Skeletal muscle satellite cell (primary cell): Measurements from ENCODE around the gene ATP11A.
"Not testable (repeated sequence)": the region's sequence is repeated elsewhere in the genome, so short reads cannot be mapped to it uniquely, and the experiment has no call there.

Experiments
- H3K27me3 ChIP-seq: 2 replicates; pipeline ENCODE4 v1.7.0; 2013; ENCODE audit warnings: low read length; ENCODE audit not compliant: control insufficient read depth, insufficient read depth
- H3K36me3 ChIP-seq: 2 replicates; pipeline ENCODE4 v1.7.0; 2013; ENCODE audit warnings: mild to moderate bottlenecking, control low read depth, low read length; ENCODE audit not compliant: insufficient read depth
- H3K4me1 ChIP-seq: 2 replicates; pipeline ENCODE4 v1.7.0; 2013; ENCODE audit warnings: low read length; ENCODE audit not compliant: control insufficient read depth, insufficient read depth
- H3K4me2 ChIP-seq: 2 replicates; pipeline ENCODE4 v1.7.0; 2013; ENCODE audit warnings: mild to moderate bottlenecking, low read length
- H3K4me3 ChIP-seq: 2 replicates; pipeline ENCODE4 v1.7.0; 2013; ENCODE audit warnings: low read length
- H3K9ac ChIP-seq: 2 replicates; pipeline ENCODE4 v1.7.0; 2013; ENCODE audit warnings: mild to moderate bottlenecking, low read depth, low read length, moderate library complexity
- H3K9me3 ChIP-seq: replicated peaks from 2 replicates; pipeline ENCODE4 v1.7.0; 2013; ENCODE audit warnings: mild to moderate bottlenecking, control low read depth, low read length

ATP11A gene

DNA sequence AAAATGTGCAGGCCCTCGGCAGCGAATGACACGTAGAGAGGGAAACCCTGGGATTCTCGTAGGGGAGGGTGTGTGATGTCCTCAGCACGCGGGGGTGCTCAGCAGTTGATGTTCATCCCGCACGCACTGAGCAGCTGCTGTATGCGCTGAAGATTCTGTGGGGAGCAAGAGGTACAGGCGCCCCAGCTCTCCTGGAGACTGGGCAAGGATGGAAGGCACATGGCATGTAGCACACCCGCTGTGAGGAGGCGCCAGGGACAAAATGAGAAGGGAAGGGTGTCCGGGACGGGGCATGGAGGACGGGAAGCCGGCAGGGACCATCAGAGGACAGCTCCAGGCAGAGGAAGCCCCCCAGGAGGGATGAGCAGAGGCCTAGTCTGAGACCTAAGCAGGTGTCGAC, 15.4 kb downstream of the ATP11A start:
- H3K9me3 ChIP-seq: no peaks in the 10 kb centered on the region
- H3K4me3 ChIP-seq: no peak overlapping the region
- no peaks in the 10 kb centered on the region for H3K27me3 ChIP-seq
- H3K4me1 ChIP-seq: no peaks in the 10 kb centered on the region
- no peaks in the 10 kb centered on the region for H3K36me3 ChIP-seq
- H3K9ac ChIP-seq: no peak overlapping the region
- H3K4me2 ChIP-seq: no peak overlapping the region

DNA sequence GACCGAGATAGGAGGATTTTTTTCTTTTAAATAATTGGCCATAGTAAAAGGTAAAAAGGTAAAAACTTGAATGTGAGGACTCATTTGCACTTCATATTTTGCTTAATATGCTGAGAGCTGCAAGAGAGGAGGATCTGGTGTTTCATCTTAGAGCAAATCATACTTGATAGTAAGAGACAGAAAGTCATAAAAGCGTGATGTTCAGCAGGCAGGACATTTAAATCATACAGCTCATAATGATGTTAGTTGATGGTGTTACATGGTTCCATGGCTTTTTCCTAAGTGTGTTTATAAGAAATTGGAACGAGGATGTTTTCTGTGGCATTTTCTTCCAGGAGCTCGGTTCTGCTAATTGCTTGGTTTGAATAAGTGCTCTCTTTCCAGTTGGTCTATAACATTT, 16.3 kb downstream of the ATP11A start:
- no peaks in the 10 kb centered on the region for H3K9me3 ChIP-seq
- no peak overlapping the region for H3K4me2 ChIP-seq
- H3K9ac ChIP-seq: no peak overlapping the region
- peaks cover 2% of the 10 kb centered on the region for H3K4me1 ChIP-seq
- H3K27me3 ChIP-seq: no peaks in the 10 kb centered on the region
- H3K36me3 ChIP-seq: no peaks in the 10 kb centered on the region
- H3K4me3 ChIP-seq: no peak overlapping the region

DNA sequence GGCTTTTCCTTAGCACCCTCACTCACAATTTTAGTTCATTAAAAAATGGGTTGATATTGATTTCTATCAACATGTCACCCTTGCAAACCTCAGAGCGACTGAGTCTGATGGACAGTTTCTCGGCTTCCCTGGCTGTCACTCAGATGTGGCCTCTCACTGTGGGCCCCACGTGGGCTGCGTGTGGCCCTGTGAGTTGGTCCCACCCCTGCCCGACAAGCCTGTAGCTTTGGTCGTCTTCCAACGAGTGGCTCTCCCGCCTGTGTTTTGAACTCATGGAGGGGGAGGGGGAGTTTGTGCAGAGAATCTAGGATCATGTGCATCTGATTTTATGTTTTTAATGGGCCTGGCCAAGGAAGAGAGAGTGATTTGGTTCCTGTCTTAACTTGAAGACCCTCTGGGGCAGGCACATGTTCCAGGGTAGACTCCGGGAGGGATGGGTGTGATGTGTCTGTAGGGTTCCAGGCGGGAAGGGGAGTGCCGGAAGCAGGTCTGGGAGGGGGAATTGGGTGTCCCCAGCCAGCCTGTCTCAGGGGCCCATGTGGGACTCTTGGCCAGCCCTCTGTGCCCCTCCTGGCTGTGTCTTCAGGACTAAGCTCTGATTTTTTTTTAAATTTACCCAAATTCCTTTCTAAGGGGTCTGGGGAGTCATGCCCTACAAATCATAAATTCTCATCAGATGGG, 18.9 kb downstream of the ATP11A start:
- H3K4me2 ChIP-seq: no peak overlapping the region
- no peaks in the 10 kb centered on the region for H3K27me3 ChIP-seq
- H3K4me1 ChIP-seq: peaks cover 17% of the 10 kb centered on the region
- H3K9ac ChIP-seq: no peak overlapping the region
- no peaks in the 10 kb centered on the region for H3K36me3 ChIP-seq
- H3K4me3 ChIP-seq: no peak overlapping the region
- no peaks in the 10 kb centered on the region for H3K9me3 ChIP-seq

DNA sequence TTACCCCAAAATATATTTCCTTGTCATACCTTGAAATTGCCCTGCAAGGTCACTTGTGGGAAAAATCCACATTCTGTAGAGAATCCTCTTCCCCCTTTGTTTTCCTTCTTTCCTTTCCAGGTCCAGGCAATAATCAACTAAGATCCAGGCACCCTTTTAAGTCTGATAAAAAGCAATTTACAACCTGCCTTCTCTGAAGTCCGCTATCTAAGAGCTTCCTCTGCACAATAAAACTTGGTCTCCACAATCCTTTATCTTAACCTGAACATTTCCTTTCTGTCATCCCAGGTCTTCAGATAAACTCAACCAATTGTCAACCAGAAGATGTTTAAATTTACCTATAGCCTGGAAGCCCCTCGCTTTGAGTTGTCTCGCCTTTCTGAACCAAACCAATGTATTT, 19.5 kb downstream of the ATP11A start:
- H3K4me3 ChIP-seq, H3K9me3 ChIP-seq, H3K9ac ChIP-seq, H3K27me3 ChIP-seq, H3K4me2 ChIP-seq, H3K36me3 ChIP-seq: not testable (repeated sequence)
- peaks cover 17% of the 10 kb centered on the region for H3K4me1 ChIP-seq

DNA sequence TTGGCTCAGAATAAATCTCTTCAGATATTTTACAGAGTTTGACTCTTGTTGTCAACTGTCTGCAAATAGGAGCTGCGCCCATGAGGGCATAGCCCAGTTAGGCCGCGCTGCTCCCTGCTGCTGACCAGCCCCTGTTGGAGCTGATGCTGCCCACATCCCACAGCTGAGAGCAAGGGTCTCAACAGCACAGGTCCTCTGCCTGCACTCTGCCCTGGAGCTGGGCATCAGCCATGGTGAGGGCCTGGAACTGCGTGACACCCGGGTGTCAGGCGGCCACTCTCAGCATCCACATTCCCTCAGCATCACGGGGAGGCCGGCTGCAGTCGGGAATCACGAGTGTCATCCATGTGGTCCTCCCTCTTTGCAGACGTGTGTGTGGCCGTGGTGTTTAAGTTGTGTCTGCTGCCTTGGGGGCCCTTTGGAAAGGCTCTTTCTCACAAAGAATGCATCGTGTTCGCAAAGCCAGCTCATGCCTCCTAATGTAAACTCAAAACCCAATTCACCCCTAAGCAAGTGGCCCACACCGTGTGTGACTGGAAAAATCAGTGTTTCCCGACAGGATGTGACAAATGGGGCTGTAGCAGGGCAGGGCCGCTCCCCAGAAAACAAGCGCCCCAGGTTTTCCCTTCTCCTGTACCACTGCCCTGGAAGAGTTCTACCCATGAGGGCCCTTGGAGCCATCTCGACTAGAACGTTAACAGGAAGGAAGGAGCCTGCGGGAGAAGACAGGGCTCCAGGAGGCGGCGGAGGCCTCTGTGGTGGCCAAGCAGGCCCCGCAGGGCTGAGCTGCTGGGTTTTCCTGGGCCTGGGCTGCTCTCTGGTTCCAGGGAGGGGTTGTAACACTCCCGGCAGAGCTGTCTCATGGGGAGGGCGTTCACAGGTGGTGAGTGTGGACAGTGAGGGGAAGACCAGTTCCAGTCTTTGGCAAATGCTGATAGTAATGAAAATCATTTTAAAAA, 20.3 kb downstream of the ATP11A start:
- peaks cover 17% of the 10 kb centered on the region for H3K4me1 ChIP-seq
- H3K4me3 ChIP-seq: no peak overlapping the region
- H3K9me3 ChIP-seq: no peaks in the 10 kb centered on the region
- no peaks in the 10 kb centered on the region for H3K36me3 ChIP-seq
- no peaks in the 10 kb centered on the region for H3K27me3 ChIP-seq
- no peak overlapping the region for H3K4me2 ChIP-seq
- H3K9ac ChIP-seq: no peak overlapping the region

DNA sequence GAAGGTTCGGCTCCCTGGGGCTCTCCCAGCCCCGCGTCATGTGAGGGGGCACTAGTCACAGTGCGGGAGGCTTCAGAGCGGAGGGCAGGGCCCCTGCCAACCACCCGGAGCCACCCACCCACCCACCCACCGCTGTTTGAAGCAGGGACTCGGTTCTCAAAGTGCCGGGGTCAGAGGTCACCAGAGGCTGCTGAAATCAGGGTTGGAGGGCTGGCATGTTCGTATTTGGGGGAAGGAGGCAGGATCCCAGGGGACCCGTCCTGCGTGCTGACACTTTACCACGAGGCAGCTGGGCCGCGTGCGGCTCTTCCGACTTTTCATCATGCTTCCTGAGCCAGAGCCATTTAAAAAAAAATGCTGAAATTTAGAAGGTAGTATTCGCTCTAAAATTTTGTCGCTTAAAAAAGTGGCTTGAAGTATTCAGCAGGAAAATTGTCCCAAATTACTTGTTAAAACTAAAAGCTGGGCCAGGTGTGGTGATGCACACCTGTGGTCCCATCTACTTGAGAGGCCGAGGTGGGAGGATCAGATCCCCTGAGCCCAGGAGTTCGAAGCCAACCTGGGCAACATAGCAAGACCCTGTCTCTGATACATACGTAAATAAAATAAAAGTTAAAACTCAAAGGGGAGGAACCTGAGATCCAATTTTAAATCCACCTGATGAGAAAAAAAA, 21.2 kb downstream of the ATP11A start:
- Histone ChIP-seq H3K4me2 (peak overlapping the region; percentile 92), H3K27me3 (no peaks in the 10 kb centered on the region), H3K36me3 (no peaks in the 10 kb centered on the region), H3K4me1 (peaks cover 17% of the 10 kb centered on the region), H3K4me3 (peak overlapping the region; percentile 63), H3K9me3 (no peaks in the 10 kb centered on the region), H3K9ac (peak overlapping the region; percentile 66)

DNA sequence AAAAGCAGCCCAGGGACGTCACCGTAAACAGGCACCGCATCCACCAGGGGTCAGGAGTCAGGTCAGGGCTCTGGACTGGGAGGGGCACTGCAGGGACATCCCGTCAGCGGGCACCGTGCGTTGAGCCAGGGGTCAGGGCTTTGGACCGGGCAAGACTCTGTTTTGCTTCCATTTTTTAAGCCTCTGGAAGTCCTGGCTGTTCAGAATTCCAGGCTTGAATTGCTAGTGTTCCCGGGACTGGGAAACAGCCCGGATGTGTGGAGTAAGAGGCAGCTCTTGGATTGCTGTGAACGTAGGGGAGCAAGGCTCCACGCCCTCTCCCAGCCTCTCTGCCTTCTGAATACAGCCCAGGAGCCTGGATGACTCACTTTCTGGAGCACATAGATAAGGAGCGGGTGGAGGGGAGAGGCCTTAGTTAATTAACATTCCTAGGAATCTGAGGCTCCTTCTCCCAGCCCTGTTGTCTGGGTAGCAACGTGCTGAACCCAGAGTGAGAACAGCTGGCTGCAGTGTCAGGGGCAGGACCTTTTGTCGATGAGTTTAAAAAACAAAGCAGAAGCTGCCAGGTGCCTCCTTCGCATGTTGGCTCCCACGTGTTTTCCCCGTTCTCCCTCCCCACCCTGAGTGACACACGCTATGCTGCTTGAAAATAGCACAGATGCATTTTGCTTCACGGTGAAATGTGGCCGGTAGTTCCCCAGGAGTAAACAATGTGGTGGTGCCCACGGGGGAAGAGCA, 21.9 kb downstream of the ATP11A start:
- no peaks in the 10 kb centered on the region for H3K27me3 ChIP-seq
- H3K9me3 ChIP-seq: no peaks in the 10 kb centered on the region
- peak overlapping the region; percentile 63 for H3K4me3 ChIP-seq
- H3K9ac ChIP-seq: peak overlapping the region; percentile 66
- peaks cover 17% of the 10 kb centered on the region for H3K4me1 ChIP-seq
- H3K36me3 ChIP-seq: no peaks in the 10 kb centered on the region
- H3K4me2 ChIP-seq: peak overlapping the region; percentile 92

DNA sequence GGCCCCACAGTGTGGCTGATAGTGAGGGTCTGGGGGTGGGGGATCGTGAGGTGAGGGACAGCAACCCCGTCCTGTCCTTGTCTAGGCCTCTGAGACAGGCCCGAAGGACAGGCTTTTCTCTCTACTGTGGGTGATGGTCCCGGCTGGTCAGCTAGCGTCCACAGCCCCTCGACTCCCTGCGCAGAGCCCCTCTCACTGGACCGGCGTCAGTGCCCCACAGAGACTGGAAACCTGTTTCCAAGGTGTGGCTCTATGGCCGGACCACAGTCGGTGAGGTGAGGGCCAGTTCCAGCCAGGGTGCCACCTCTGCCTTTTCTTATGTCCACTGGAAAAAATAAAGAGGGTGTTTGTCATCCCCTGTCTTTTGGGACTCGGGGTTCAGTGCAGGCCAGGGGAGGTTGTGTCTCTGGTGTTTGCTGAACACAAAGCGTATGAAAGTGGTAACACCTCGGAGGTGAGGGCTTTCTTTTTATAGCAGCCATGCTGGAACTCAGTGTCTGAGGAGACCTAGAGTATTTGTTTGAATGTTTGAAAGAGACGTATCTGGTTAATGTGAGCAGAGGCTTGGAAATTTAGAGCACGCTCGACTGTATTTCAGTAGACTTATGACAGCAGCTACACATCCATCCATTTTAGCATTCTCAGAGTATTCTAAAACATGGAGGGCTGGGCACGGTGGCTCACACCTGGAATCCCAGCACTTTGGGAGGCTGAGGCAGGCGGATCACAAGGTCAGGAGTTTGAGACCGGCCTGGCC, 22.8 kb downstream of the ATP11A start:
- peak overlapping the region; percentile 33 for H3K9ac ChIP-seq

DNA sequence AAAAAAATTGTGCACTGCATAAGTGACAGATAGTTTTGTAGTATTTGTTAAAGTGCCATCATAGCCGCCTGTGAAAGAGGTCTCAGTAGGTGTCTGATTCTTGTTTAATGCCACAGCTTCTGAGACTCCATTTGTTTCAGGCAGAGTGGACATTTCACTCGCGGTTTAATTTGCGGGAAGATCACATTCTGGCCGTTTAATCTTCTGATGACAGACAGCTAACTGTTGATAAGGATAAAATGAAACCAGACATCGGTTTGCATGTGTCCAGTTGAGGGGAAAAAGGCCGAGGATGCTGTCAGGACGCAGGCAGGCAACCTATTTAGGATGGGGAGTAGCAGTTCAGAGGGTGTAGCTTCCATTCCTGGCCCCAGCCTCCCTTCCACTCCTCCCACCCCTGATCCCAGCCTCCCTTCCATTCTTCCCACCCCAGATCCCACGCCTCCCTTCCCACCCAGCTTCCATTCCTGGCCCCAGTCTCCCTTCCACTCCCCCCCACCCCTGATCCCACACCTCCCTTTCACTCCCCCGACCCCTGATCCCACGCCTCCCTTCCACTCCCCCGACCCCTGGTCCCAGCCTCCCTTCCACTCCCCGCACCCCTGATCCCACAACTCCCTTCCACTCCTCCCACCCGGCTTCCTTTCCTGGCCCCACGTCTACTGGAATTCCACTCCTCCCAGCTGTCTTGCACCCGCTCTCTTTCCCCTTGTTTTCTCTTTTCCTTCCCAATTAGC, 23.8 kb downstream of the ATP11A start:
- Histone ChIP-seq H3K4me1 (peaks cover 17% of the 10 kb centered on the region), H3K4me2 (no peak overlapping the region), H3K36me3 (no peaks in the 10 kb centered on the region), H3K9ac (no peak overlapping the region), H3K4me3 (no peak overlapping the region), H3K27me3 (no peaks in the 10 kb centered on the region), H3K9me3 (no peaks in the 10 kb centered on the region)

More for the DNA sequence above, 22.8 kb downstream of the ATP11A start:
- Histone ChIP-seq H3K4me2 (peak overlapping the region; percentile 92), H3K27me3 (no peaks in the 10 kb centered on the region), H3K36me3 (no peaks in the 10 kb centered on the region), H3K4me3 (no peak overlapping the region), H3K4me1 (peaks cover 17% of the 10 kb centered on the region), H3K9me3 (no peaks in the 10 kb centered on the region)
